Caco-2 (cell line): ENCODE measurements around the gene CSMD2. TPM values are rescaled to one million over a fixed set of nuclear protein-coding genes. Genes with fewer than 3 reads are reported as not detected.

Source experiments
- BruUV-seq: library from RNA; stranded (reverse); fragments of 400-500 nt; replicated peaks from 2 replicates; lab custom pipeline; 2021; lab: Mats Ljungman, UMichigan
- CTCF ChIA-PET: fragments of 300-600 bp; sonication (Branson Sonifier 250); formaldehyde crosslinking; loops from one replicate; lab custom pipeline; 2022; ENCODE audit warnings: antibody characterized with exemption; lab: Charles Lee
- POLR2A ChIA-PET: fragments of 300-600 bp; sonication (Branson Sonifier 250); formaldehyde crosslinking; loops from one replicate; lab custom pipeline; 2022; ENCODE audit warnings: antibody characterized with exemption; lab: Charles Lee
- DNase-seq, 2 experiments: peaks; one replicate each; pipeline versions ENCODE4 v3.0.0 to v3.0.0-alpha.2; 2020 to 2022
- H3K27me3 ChIP-seq: replicated peaks from 2 replicates; pipeline ENCODE4 v1.6.0; 2011; ENCODE audit warnings: low read length; ENCODE audit not compliant: control insufficient read depth, insufficient read depth
- H3K36me3 ChIP-seq: 2 replicates; pipeline ENCODE4 v1.5.1; 2011; ENCODE audit warnings: low read length; ENCODE audit not compliant: control insufficient read depth, insufficient read depth
- H3K4me1 ChIP-seq: fragments of 250-450 bp; sonication (Bioruptor Pico); 2 replicates; pipeline ENCODE4 v1.5.1; 2020; ENCODE audit warnings: mild to moderate bottlenecking
- H3K4me3 ChIP-seq: 2 replicates; pipeline ENCODE4 v1.5.1; 2011; ENCODE audit warnings: low read depth, mild to moderate bottlenecking, control low read depth, low read length
- H3K9me3 ChIP-seq: fragments of 250-450 bp; sonication (Bioruptor Pico); 2 replicates; pipeline ENCODE4 v1.5.1; 2020; ENCODE audit warnings: mild to moderate bottlenecking, moderate library complexity
- H3K27ac Mint-ChIP-seq: one replicate; pipeline ENCODE4 v1.8.0; 2022; ENCODE audit warnings: mixed read lengths; ENCODE audit not compliant: unreplicated experiment
- H3K27me3 Mint-ChIP-seq: one replicate; pipeline ENCODE4 v1.8.0; 2022; ENCODE audit warnings: mixed read lengths; ENCODE audit not compliant: insufficient read depth, unreplicated experiment
- H3K36me3 Mint-ChIP-seq: one replicate; pipeline ENCODE4 v1.8.0; 2022; ENCODE audit warnings: mild to moderate bottlenecking, mixed read lengths; ENCODE audit not compliant: insufficient read depth, unreplicated experiment
- H3K4me1 Mint-ChIP-seq: one replicate; pipeline ENCODE4 v1.8.0; 2022; ENCODE audit warnings: low read depth, mixed read lengths; ENCODE audit not compliant: unreplicated experiment
- H3K4me3 Mint-ChIP-seq: one replicate; pipeline ENCODE4 v1.8.0; 2022; ENCODE audit warnings: mild to moderate bottlenecking, moderate library complexity, mixed read lengths; ENCODE audit not compliant: unreplicated experiment
- H3K9me3 Mint-ChIP-seq: one replicate; pipeline ENCODE4 v1.8.0; 2022; ENCODE audit warnings: mixed read lengths; ENCODE audit not compliant: unreplicated experiment
- CTCF ChIP-seq, 2 experiments: fragments of 200-600 bp in 1 of 2; IDR thresholded peaks; 1 replicate in 1 of 2; 2 replicates in 1 of 2; pipeline versions ENCODE4 v1.5.1 to v1.8.0; 2011 to 2022; ENCODE audit warnings: antibody characterized with exemption in 1 of 2, control low read depth in 1 of 2, inconsistent platforms in 1 of 2, low read depth in 1 of 2, low read length in 1 of 2, mild to moderate bottlenecking in 1 of 2, moderate library complexity in 1 of 2; ENCODE audit not compliant: insufficient read depth in 1 of 2, severe bottlenecking in 1 of 2, unreplicated experiment in 1 of 2
- intact Hi-C: fragments of 100-400 bp; cut with micrococcal nuclease; formaldehyde crosslinking; loops from one replicate; pipeline ENCODE4 v1.10.0; 2022; ENCODE audit not compliant: unreplicated experiment
- total RNA-seq: library from RNA; stranded (reverse); gene quantifications from 2 replicates; pipeline ENCODE4 v1.2.3, GENCODE V29; 2022

CSMD2 gene
- total RNA-seq, 1 experiment from 2014 or later, result not detected

- ChIA-PET CTCF (no interaction called here), POLR2A (no interaction called here)
- H3K27ac Mint-ChIP-seq, result no peak overlapping the region
- Histone ChIP-seq H3K9me3 (no peaks in the 10 kb centered on the region), H3K27me3 (no peaks in the 10 kb centered on the region), H3K4me1 (no peaks in the 10 kb centered on the region), H3K36me3 (no peaks in the 10 kb centered on the region), H3K4me3 (no peak overlapping the region)
- H3K4me3 Mint-ChIP-seq, result no peak overlapping the region
- peaks cover 23% of the 10 kb centered on the region for H3K27me3 Mint-ChIP-seq
- no TSS peak for BruUV-seq
- no peaks in the 10 kb centered on the region for H3K4me1 Mint-ChIP-seq
- intact Hi-C loops, result no loop called here
- no peaks in the 10 kb centered on the region for H3K9me3 Mint-ChIP-seq
- H3K36me3 Mint-ChIP-seq, result no peaks in the 10 kb centered on the region
- no peak for TF ChIP-seq CTCF (IDR thresholded peaks at IDR 0.05; ENCODE audit: insufficient read depth in 1 of 2, low read depth in 1 of 2, low read length in 1 of 2, severe bottlenecking in 1 of 2, unreplicated experiment in 1 of 2)
- DNase-seq, result no peak
These were observed 35.4 kb downstream of the CSMD2 start for GRCh38 chr1:34129630-34130029.

GRCh38 chr1:34128186-34128889 is 36.7 kb downstream of the CSMD2 start:
- intact Hi-C loops, result no loop called here
- POLR2A ChIA-PET, result no interaction called here
- CTCF ChIA-PET, result no interaction called here
- no peak overlapping the region for H3K4me3 Mint-ChIP-seq
- Histone ChIP-seq H3K9me3 (no peaks in the 10 kb centered on the region), H3K36me3 (no peaks in the 10 kb centered on the region), H3K4me1 (no peaks in the 10 kb centered on the region), H3K4me3 (no peak overlapping the region), H3K27me3 (no peaks in the 10 kb centered on the region)
- BruUV-seq, result no TSS peak
- no peaks in the 10 kb centered on the region for H3K4me1 Mint-ChIP-seq
- TF ChIP-seq CTCF (IDR thresholded peaks at IDR 0.05; ENCODE audit: insufficient read depth in 1 of 2, low read depth in 1 of 2, low read length in 1 of 2, severe bottlenecking in 1 of 2, unreplicated experiment in 1 of 2), result no peak
- DNase-seq, result no peak
- peaks cover 23% of the 10 kb centered on the region for H3K27me3 Mint-ChIP-seq
- no peaks in the 10 kb centered on the region for H3K9me3 Mint-ChIP-seq
- no peak overlapping the region for H3K27ac Mint-ChIP-seq
- H3K36me3 Mint-ChIP-seq, result no peaks in the 10 kb centered on the region

GRCh38 chr1:34127006-34128000 is 37.7 kb downstream of the CSMD2 start:
- Mint-ChIP-seq H3K4me1 (no peaks in the 10 kb centered on the region), H3K27me3 (peaks cover 20% of the 10 kb centered on the region), H3K27ac (no peak overlapping the region), H3K4me3 (no peak overlapping the region), H3K9me3 (no peaks in the 10 kb centered on the region), H3K36me3 (no peaks in the 10 kb centered on the region)
- TF ChIP-seq CTCF (IDR thresholded peaks at IDR 0.05; ENCODE audit: insufficient read depth in 1 of 2, low read depth in 1 of 2, low read length in 1 of 2, severe bottlenecking in 1 of 2, unreplicated experiment in 1 of 2), result no peak
- Histone ChIP-seq H3K4me1 (no peaks in the 10 kb centered on the region), H3K9me3 (no peaks in the 10 kb centered on the region), H3K36me3 (no peaks in the 10 kb centered on the region), H3K27me3 (no peaks in the 10 kb centered on the region), H3K4me3 (no peak overlapping the region)
- DNase-seq, result no peak
- no TSS peak for BruUV-seq
- CTCF ChIA-PET, result no interaction called here
- POLR2A ChIA-PET, result no interaction called here
- intact Hi-C loops, result no loop called here
